OCI-LY1 (cell line): ENCODE results near the gene NPEPPS.

Experiments used
- H2AFZ ChIP-seq: fragments of 200-600 bp; sonication (generic), shearing (Covaris generic); 2 replicates; pipeline ENCODE4 v1.6.0; 2014; ENCODE audit warnings: antibody characterized with exemption, mild to moderate bottlenecking, low read length
- H3F3A ChIP-seq: fragments of 200-600 bp; sonication (generic), shearing (Covaris generic); 2 replicates; pipeline ENCODE4 v1.6.0; 2014; ENCODE audit warnings: mild to moderate bottlenecking, antibody characterized with exemption, low read length, moderate library complexity; ENCODE audit not compliant: insufficient read depth
- H3K27ac ChIP-seq: fragments of 200-600 bp; sonication (generic); 2 replicates; pipeline ENCODE4 v1.5.1; 2014; ENCODE audit warnings: low read length, mixed run types, mild to moderate bottlenecking, low read depth; ENCODE audit not compliant: poor library complexity, severe bottlenecking
- H3K27me3 ChIP-seq: fragments of 200-600 bp; sonication (generic); 2 replicates; pipeline ENCODE4 v1.6.0; 2014; ENCODE audit warnings: antibody characterized with exemption, mild to moderate bottlenecking, low read length, moderate library complexity; ENCODE audit not compliant: insufficient read depth
- H3K36me3 ChIP-seq: fragments of 200-600 bp; sonication (generic); 2 replicates; pipeline ENCODE4 v1.6.1; 2014; ENCODE audit warnings: mild to moderate bottlenecking, antibody characterized with exemption, low read length, moderate library complexity, mixed read lengths; ENCODE audit not compliant: insufficient read depth
- H3K4me1 ChIP-seq: fragments of 200-600 bp; sonication (generic); 2 replicates; pipeline ENCODE4 v1.5.1; 2014; ENCODE audit warnings: mild to moderate bottlenecking, low read length, moderate library complexity; ENCODE audit not compliant: insufficient read depth, severe bottlenecking
- H3K4me2 ChIP-seq: fragments of 200-600 bp; sonication (generic), shearing (Covaris generic); 2 replicates; pipeline ENCODE4 v1.6.1; 2014; ENCODE audit warnings: low read length
- H3K4me3 ChIP-seq: fragments of 200-600 bp; sonication (generic); 2 replicates; pipeline ENCODE4 v1.5.1; 2014; ENCODE audit warnings: low read length, low read depth, mild to moderate bottlenecking, mixed read lengths; ENCODE audit not compliant: poor library complexity, severe bottlenecking
- H3K79me2 ChIP-seq: fragments of 200-600 bp; shearing (Covaris generic); 2 replicates; pipeline ENCODE4 v1.6.1; 2016; ENCODE audit warnings: mixed run types, low read length, mixed read lengths; ENCODE audit not compliant: insufficient read depth
- H3K9ac ChIP-seq: fragments of 200-600 bp; sonication (generic), shearing (Covaris generic); 2 replicates; pipeline ENCODE4 v1.6.1; 2014; ENCODE audit warnings: mild to moderate bottlenecking, low read length, mixed read lengths
- H3K9me2 ChIP-seq: fragments of 200-600 bp; sonication (generic), shearing (Covaris generic); 2 replicates; pipeline ENCODE4 v1.6.1; 2014; ENCODE audit warnings: low read depth, mild to moderate bottlenecking, low read length, mixed read lengths
- H3K9me3 ChIP-seq: fragments of 200-600 bp; shearing (Covaris generic); 2 replicates; pipeline ENCODE4 v1.6.1; 2014; ENCODE audit warnings: low read length, mixed read lengths
- H4K20me1 ChIP-seq: fragments of 200-600 bp; sonication (generic), shearing (Covaris generic); 2 replicates; pipeline ENCODE4 v1.6.0; 2016; ENCODE audit warnings: mild to moderate bottlenecking, low read length; ENCODE audit not compliant: insufficient read depth
- CTCF ChIP-seq: fragments of 200-600 bp; sonication (generic), shearing (Covaris generic); IDR thresholded peaks from 2 replicates; pipeline ENCODE4 v1.5.1; 2017; ENCODE audit warnings: mild to moderate bottlenecking, antibody characterized with exemption, low read length, moderate library complexity, mixed read lengths
- EZH2 ChIP-seq: fragments of 200-600 bp; sonication (generic), shearing (Covaris generic); IDR thresholded peaks from 2 replicates; pipeline ENCODE4 v1.8.0; 2017; ENCODE audit warnings: borderline replicate concordance, mixed run types, mild to moderate bottlenecking, antibody characterized with exemption, low read length, moderate library complexity, mixed read lengths

Gene NPEPPS

GRCh38 chr17:47636273-47637030 is 105.5 kb downstream of the NPEPPS start:
- Histone ChIP-seq H4K20me1 (no peaks in the 10 kb centered on the region), H3K9ac (no peak overlapping the region), H3K27me3 (no peaks in the 10 kb centered on the region), H3K4me3 (no peak overlapping the region), H3K9me3 (no peaks in the 10 kb centered on the region), H2AFZ (no peak overlapping the region), H3K4me2 (no peak overlapping the region), H3K79me2 (no peaks in the 10 kb centered on the region), H3F3A (no peaks in the 10 kb centered on the region), H3K4me1 (peaks cover 5% of the 10 kb centered on the region), H3K27ac (no peak overlapping the region), H3K36me3 (0 out of 2 replicates have a peak, but pooled peaks cover 3% of the 10 kb centered on the region), H3K9me2 (no peaks in the 10 kb centered on the region)
- TF ChIP-seq EZH2 (no peak), CTCF (no peak)

- Histone ChIP-seq H3K27ac (no peak overlapping the region), H3K36me3 (0 out of 2 replicates have a peak, but pooled peaks cover 3% of the 10 kb centered on the region), H3K79me2 (no peaks in the 10 kb centered on the region), H2AFZ (no peak overlapping the region), H3K9me2 (no peaks in the 10 kb centered on the region), H3K9me3 (no peaks in the 10 kb centered on the region), H3K4me2 (no peak overlapping the region), H4K20me1 (no peaks in the 10 kb centered on the region), H3K4me3 (no peak overlapping the region), H3K4me1 (peaks cover 7% of the 10 kb centered on the region), H3K27me3 (no peaks in the 10 kb centered on the region), H3F3A (no peaks in the 10 kb centered on the region), H3K9ac (no peak overlapping the region)
- no peak for TF ChIP-seq CTCF
- TF ChIP-seq EZH2 = no peak
Observed at GRCh38 chr17:47638903-47639302, 108.0 kb downstream of the NPEPPS start.

GRCh38 chr17:47640076-47640475 is 109.2 kb downstream of the NPEPPS start:
- no peak overlapping the region for H2AFZ ChIP-seq
- H3K9me3 ChIP-seq = no peaks in the 10 kb centered on the region
- H3K9me2 ChIP-seq = no peaks in the 10 kb centered on the region
- 0 out of 2 replicates have a peak, but pooled peaks cover 3% of the 10 kb centered on the region for H3K36me3 ChIP-seq
- no peaks in the 10 kb centered on the region for H3K27me3 ChIP-seq
- H3K4me3 ChIP-seq = no peak overlapping the region
- H3K9ac ChIP-seq = no peak overlapping the region
- no peak overlapping the region for H3K27ac ChIP-seq
- H4K20me1 ChIP-seq = no peaks in the 10 kb centered on the region
- H3K79me2 ChIP-seq = no peaks in the 10 kb centered on the region
- H3F3A ChIP-seq = no peaks in the 10 kb centered on the region
- peaks cover 7% of the 10 kb centered on the region for H3K4me1 ChIP-seq
- TF ChIP-seq EZH2 (no peak), CTCF (no peak)
- no peak overlapping the region for H3K4me2 ChIP-seq
